ENCODE data around the gene E2F7.

Gene E2F7

DNA sequence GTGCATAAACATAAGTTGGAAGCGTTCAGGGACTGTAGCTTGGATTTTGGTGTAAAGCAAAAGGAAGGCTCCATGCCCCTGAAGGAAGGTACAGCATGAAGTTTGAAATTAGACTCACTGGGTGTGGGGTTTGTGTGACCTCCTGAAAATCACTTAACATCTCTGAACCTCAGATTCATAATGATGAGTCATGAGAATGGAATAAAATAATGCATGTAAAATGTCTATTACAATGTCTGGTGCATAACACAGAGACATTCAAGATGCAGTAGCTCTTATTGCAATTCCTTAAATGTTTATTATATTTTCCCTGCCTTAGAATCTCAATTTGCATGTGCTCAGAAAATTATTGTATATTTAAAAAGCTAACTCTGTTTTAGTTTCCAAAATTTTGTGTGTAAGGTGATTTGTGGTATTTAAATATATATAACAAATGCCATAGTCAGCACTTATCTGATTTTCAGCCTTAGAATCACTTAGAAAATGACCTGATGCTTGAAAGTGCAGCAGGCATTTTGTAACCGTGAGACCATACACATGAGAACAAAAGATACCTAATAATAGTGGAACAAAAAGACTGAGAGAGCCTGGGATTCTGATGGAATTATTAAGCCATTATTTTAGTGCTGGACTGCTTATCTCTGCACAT is 66.3 kb downstream of the E2F7 start:
- Histone ChIP-seq H3K27me3 (no peaks in the 10 kb centered on the region), H3K4me1 (ENCODE audit: control insufficient read depth in 1 of 2, insufficient read depth in 1 of 2, low read depth in 1 of 2, low read length in 1 of 2) (no peaks in the 10 kb centered on the region)

DNA sequence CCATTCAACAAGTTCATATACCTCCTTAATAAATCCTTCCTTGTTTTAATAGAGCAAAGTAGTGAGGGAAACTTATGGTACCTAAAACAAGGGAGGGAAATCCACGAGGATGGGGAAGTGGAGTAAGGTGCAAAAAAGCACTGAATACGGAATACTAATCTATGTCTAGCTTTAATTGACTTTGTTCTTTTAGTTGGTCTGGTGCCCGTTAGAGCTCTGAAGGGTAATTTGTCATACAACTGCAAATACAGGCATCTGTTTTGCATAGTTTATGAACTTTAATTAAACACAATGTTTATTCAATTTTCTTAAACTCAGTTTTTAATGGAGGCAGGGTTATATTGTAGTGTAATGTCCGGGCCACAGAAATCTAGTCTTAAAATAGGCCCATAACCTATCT is 67.0 kb downstream of the E2F7 start:
- H3K4me3 ChIP-seq (ENCODE audit: low read depth in 1 of 2, low read length in 1 of 2): no peak overlapping the region
- no peaks in the 10 kb centered on the region for H3K9me3 ChIP-seq
- no peaks in the 10 kb centered on the region for H3K4me1 ChIP-seq (ENCODE audit: control insufficient read depth in 1 of 2, insufficient read depth in 1 of 2, low read depth in 1 of 2, low read length in 1 of 2)
- no peaks in the 10 kb centered on the region for H3K36me3 ChIP-seq
- TF ChIP-seq, protein P1, sequence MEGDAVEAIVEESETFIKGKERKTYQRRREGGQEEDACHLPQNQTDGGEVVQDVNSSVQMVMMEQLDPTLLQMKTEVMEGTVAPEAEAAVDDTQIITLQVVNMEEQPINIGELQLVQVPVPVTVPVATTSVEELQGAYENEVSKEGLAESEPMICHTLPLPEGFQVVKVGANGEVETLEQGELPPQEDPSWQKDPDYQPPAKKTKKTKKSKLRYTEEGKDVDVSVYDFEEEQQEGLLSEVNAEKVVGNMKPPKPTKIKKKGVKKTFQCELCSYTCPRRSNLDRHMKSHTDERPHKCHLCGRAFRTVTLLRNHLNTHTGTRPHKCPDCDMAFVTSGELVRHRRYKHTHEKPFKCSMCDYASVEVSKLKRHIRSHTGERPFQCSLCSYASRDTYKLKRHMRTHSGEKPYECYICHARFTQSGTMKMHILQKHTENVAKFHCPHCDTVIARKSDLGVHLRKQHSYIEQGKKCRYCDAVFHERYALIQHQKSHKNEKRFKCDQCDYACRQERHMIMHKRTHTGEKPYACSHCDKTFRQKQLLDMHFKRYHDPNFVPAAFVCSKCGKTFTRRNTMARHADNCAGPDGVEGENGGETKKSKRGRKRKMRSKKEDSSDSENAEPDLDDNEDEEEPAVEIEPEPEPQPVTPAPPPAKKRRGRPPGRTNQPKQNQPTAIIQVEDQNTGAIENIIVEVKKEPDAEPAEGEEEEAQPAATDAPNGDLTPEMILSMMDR (IDR thresholded peaks at IDR 0.05): no peak
- no peaks in the 10 kb centered on the region for H3K27me3 ChIP-seq
- no peak overlapping the region for H3K27ac ChIP-seq

More for the DNA sequence above, 66.3 kb downstream of the E2F7 start:
- Histone ChIP-seq H3K36me3 (no peaks in the 10 kb centered on the region), H3K4me3 (ENCODE audit: low read depth in 1 of 2, low read length in 1 of 2) (no peak overlapping the region), H3K9me3 (no peaks in the 10 kb centered on the region), H3K27ac (no peak overlapping the region)
- TF ChIP-seq, protein P1 (IDR thresholded peaks at IDR 0.05): no peak

DNA sequence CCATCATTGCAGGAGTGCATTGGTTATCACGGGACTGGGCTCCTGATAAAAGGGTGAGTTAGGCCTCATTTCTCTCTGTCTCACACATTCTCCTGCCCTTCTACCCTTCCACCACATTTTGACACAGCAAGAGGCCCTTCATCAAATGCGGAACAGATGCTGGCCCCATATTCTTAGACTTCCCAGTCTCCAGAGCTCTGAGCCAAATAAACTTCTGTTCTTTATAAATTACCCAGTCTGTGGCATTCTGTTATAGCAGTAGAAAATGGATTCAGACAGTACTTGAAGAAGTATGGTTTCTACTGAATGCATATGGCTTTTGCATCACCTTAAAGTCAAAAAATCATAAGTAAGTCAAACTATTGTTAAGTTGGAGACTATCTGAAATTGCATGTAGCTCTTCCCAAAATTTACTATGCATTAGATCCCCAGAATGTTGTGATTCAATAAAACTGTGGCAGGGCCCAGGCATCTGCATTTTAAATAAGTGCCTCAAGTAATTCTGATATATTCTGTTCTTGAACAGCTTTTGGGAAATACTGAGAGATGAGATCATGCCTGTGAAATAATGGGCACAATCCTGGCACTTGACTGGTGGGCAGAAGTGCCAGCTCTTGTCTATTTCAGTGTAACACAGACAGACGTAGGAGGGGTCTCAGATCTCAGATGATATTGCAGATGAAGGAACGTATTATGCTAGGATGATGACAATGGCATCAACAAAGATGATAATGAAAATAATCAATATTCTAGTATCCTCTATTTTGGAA is 68.2 kb downstream of the E2F7 start:
- no peak overlapping the region for H3K27ac ChIP-seq
- TF ChIP-seq, protein P1 (IDR thresholded peaks at IDR 0.05): no peak
- no peaks in the 10 kb centered on the region for H3K9me3 ChIP-seq
- H3K36me3 ChIP-seq: no peaks in the 10 kb centered on the region
- H3K27me3 ChIP-seq: no peaks in the 10 kb centered on the region
- no peak overlapping the region for H3K4me3 ChIP-seq (ENCODE audit: low read depth in 1 of 2, low read length in 1 of 2)
- no peaks in the 10 kb centered on the region for H3K4me1 ChIP-seq (ENCODE audit: control insufficient read depth in 1 of 2, insufficient read depth in 1 of 2, low read depth in 1 of 2, low read length in 1 of 2)

DNA sequence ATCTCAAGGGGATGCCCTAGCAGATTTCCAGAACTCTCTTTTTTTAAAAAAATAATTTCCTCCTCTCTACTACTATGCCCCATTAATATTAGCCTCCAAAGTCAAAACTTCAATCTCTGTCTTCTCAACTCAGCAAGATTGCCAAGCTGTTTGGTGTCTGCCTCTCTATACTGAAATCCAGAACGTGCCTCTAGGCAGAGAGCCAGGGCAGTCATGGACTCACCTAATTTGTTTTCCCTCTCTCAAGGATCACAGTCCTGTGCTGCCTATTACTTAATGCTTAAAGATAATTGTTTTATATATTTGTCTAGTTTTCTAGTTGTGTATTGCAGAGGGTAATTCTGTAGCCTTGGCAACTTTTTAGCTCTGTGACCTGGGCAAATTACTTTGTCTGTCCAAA is 74.7 kb downstream of the E2F7 start:
- Histone ChIP-seq H3K9me3 (no peaks in the 10 kb centered on the region), H3K27me3 (no peaks in the 10 kb centered on the region), H3K4me1 (ENCODE audit: control insufficient read depth in 1 of 2, insufficient read depth in 1 of 2, low read depth in 1 of 2, low read length in 1 of 2) (no peaks in the 10 kb centered on the region), H3K4me3 (ENCODE audit: low read depth in 1 of 2, low read length in 1 of 2) (no peak overlapping the region), H3K36me3 (no peaks in the 10 kb centered on the region), H3K27ac (no peak overlapping the region)
- TF ChIP-seq, protein P1 (IDR thresholded peaks at IDR 0.05): no peak

DNA sequence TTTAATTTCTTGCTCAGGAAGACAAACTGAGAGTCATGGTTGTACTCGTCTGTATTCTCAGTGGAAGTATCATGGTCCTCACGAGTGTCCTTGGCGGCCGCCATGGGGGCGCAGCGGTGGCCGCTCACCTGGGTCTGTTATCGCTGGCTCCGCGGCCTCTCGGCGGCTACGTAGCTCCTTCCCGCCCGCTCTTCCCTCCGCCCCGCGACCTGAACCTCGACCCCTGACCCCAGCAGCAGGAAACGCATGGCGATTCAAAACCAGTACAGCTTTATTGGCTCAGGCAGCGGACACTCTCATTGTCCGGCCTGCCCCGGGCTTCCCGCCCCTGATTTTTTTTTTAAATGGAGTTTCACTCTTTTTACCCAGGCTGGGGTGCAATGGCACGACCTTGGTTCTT is 80.8 kb downstream of the E2F7 start:
- H3K36me3 ChIP-seq: no peaks in the 10 kb centered on the region

More for the DNA sequence above, 80.8 kb downstream of the E2F7 start:
- Histone ChIP-seq H3K4me3 (ENCODE audit: low read depth in 1 of 2, low read length in 1 of 2) (no peak overlapping the region), H3K27me3 (no peaks in the 10 kb centered on the region), H3K27ac (no peak overlapping the region), H3K4me1 (ENCODE audit: control insufficient read depth in 1 of 2, insufficient read depth in 1 of 2, low read depth in 1 of 2, low read length in 1 of 2) (no peaks in the 10 kb centered on the region), H3K9me3 (no peaks in the 10 kb centered on the region)
- TF ChIP-seq, protein P1 (IDR thresholded peaks at IDR 0.05): no peak

Data from neutrophil (primary cell).